Frontal cortex (tissue), 4 donors: ENCODE data around the gene FEZF2. TPM values are rescaled to one million over a fixed set of nuclear protein-coding genes. Genes with fewer than 3 reads are reported as not detected.

Source experiments
- DNase-seq, 2 donors: peaks; one replicate each; pipeline ENCODE4 v3.0.0; 2012; ENCODE audit warnings: low spot score in 2 of 2
- FAIRE-seq: peaks from 2 replicates; lab custom pipeline; 2012; peaks lifted over from hg19 to GRCh38; lab: Jason Lieb, UNC
- total RNA-seq: library from RNA; depleted of rRNA; stranded (reverse); fragments of >200 nt; gene quantifications from one replicate; pipeline ENCODE4 v1.2.3, GENCODE V29; 2014
- donor health status: control.
- donor health status: control.
- donor health status: control.

Gene FEZF2
- total RNA-seq, 1 donor from 2014 or later, result 12.2 TPM

DNA sequence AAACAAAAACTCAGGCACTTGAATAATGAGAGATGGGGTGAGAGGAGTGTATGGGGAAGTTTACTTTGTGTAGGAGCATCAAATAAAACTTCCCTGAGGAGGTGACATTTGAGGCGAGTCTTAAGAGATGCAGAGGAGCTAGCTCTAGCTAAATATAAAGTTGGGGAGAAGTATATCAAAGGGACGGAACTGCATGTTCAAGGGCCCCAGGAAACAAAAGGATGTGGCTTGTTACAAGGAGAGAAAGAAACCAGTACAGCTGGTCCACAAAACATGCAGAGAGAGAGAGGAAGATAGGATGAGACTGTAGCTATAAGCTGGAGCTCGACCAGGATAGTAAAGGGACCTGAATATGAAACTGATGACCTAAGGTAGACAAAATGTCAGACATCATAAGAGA, 17.6 kb downstream of the FEZF2 start:
- FAIRE-seq (no peak), DNase-seq (no peak)

DNA sequence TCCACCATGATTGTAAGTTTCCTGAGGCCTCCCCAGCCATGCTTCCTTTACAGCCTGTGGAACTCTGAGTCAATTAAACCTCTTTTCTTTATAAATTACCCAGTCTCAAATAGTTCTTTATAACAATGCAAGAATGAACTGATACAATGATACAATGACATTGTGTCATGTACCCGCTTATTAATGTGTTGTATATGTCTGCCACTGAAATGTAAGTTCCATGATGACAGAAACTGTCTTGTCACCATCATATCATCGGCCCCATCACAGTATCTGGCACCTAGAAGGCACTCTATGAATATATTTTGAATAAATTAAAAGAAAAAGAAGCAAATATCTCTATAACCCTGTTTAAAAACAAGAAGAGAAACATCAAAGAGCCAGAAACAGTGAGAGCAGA, 29.6 kb downstream of the FEZF2 start:
- no peak for FAIRE-seq
- DNase-seq, result no peak

DNA sequence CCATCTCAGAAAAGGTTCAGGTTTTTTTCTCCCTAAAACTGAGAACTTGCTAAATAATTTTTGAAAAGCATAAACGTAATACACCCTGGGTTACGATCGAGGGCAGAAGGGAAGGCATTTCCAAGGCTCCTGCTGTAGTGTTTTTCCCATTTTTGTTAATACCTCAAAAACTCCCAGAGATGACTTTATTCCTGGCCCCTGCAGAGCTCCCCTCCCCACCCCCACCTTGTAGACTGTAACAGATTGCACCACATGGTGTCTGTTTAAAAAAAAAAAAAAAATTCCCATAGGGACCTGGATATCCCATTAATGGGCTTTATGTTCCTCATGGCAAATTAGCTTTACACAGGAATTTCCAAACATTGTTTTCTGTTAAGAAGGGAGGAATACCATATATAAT, 38.2 kb downstream of the FEZF2 start:
- DNase-seq, result no peak
- no peak for FAIRE-seq

DNA sequence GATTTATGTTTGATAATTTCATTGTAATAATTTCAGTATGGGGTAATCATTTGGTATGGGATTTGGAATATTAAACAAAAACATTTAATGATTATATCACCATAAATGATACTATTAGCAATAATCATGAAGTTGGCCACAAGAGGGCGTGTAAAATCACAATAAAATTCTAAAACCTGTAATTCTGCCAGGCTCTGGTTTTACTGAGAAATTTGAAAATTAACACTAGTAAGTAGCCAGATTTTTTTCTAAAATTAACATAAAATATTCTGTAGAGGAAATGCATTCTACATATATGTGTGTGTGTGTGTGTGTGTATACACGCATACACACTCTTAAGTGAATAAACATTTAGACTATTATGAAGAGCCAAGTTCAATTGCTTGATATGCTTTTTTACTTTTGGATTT, 40.5 kb downstream of the FEZF2 start:
- FAIRE-seq (peak; percentile 94), DNase-seq (no peak)

DNA sequence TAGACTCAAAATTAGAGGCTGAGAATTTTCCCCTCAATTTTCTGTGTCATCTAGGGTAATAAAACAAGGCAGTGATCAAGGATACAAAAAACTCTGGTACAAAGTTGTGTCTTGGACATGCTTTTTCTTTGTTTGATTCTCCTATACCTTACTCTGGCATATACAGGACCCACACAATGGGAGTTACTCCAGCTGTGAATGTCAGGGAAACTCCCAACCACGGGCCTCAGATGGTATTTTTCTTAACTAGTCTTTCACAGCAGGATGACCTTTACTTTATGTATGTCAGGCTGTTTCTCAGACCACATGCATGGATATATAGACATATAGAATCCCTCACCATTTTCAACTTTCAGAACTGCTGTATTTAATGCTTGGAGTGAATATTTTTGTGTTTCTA, 41.3 kb downstream of the FEZF2 start:
- DNase-seq, result no peak

DNA sequence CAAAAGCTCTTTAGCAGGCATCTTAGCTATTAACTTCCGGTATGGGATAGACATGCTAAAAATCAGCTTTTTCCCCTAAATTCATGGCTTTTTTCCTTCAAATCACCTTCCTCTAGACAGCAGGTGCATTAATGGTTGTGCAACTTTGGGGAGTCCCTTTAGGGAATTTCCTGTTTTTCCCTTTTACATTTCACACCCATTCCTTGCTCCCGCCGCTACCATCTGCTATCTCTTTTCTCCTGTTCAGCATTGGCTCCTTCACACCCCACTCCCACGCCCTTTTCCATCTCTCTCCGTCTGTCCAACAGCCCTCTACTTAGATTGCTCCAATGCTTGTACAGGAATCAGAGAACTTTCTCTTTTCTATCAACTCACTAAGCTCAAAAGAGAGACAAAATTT, 43.4 kb downstream of the FEZF2 start:
- no peak for FAIRE-seq
- DNase-seq, result no peak

More for the DNA sequence above, 41.3 kb downstream of the FEZF2 start:
- FAIRE-seq, result no peak

DNA sequence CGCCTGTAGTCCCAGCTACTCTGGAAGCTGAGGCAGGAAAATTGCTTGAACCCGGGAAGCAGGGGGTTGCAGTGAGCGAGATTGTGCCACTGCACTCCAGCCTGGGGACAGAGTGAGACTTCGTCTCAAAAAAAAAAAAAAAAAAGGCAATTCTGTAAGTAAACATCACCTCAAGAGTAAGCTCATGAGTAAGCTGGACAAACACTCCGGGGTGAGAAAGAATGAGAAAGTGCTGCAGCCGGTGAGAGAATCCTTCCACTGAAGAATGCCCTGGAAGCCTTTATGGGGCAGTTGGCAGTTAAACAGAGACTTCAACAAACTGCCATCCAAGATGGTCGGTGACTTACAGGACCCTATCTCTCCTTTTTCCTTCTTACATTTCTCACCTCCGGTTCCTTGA, 47.5 kb downstream of the FEZF2 start:
- no peak for FAIRE-seq
- DNase-seq, result no peak

DNA sequence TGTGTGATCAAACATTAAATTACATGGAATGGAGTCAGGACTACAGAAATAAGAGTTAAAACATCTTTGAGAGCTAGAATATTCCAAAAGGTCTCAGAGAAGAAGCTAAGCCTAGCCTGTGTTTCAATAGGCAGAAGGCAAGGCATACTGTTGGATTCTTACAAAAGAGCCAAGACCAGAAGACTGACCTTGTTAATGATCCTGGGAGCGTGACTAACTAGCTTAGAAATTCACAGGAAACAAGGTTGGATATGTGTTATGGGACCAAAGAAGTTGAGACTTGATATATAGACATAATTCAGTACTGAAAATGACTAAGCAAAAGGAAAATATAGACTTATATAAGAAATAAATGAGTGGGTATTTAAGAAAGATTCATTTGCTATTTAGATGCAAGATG, 50.1 kb downstream of the FEZF2 start:
- DNase-seq (no peak), FAIRE-seq (no peak)
